ENCODE measurements around the gene FTO. TPM values are rescaled to one million over a fixed set of nuclear protein-coding genes. Genes with fewer than 3 reads are reported as not detected.
A peak's percentile ranks its signal among the peaks of the same experiment; 100 is the strongest.

Gene FTO
- total and polyA plus RNA-seq, 2 of the 13 experiments (the other 11 are each of a cell fraction or from before 2014, with no cell fraction given): 41.6 to 55.8 TPM

GRCh38 chr16:54180421-54181359 is 476.7 kb downstream of the FTO start (continued):
- TF ChIP-seq ZBTB26 (CRISPR knock-in tag; IDR thresholded peaks at IDR 0.05; ENCODE audit: borderline replicate concordance) (no peak), KDM6A (CRISPR knock-in tag; IDR thresholded peaks at IDR 0.05; ENCODE audit: low read depth) (peak; percentile 81; the same call in 1 of the 2 replicates), PAF1 (CRISPR knock-in tag; IDR thresholded peaks at IDR 0.05) (no peak), TEF (CRISPR knock-in tag; IDR thresholded peaks at IDR 0.05) (no peak; the same call in 1 of the 2 replicates), ZNF337 (CRISPR knock-in tag; IDR thresholded peaks at IDR 0.05; ENCODE audit: borderline replicate concordance, low read depth) (0 out of 2 replicates have a peak, but pooled peaks have one; percentile 13), CEBPG (CRISPR knock-in tag; IDR thresholded peaks at IDR 0.05) (peak; percentile 88), NCOA2 (CRISPR knock-in tag; IDR thresholded peaks at IDR 0.05) (peak; percentile 97), ZNF772 (CRISPR knock-in tag; IDR thresholded peaks at IDR 0.05) (no peak), KLF16 (CRISPR knock-in tag; IDR thresholded peaks at IDR 0.05) (peak in 1 of 2 experiments; percentile 27; a peak in 1 of 4 replicates), SIX1 (CRISPR knock-in tag; IDR thresholded peaks at IDR 0.05; ENCODE audit: borderline replicate concordance) (peak; percentile 63; the same call in 1 of the 2 replicates), ZNF629 (CRISPR knock-in tag; conservative IDR thresholded peaks at IDR 0.05) (peak; percentile 86), SSRP1 (CRISPR knock-in tag; IDR thresholded peaks at IDR 0.05) (no peak), TRIM22 (IDR thresholded peaks at IDR 0.05) (no peak), SIN3B (IDR thresholded peaks at IDR 0.05; ENCODE audit: low read length) (no peak), ZNF362 (CRISPR knock-in tag; IDR thresholded peaks at IDR 0.05; ENCODE audit: borderline replicate concordance) (peak; percentile 56; the same call in 1 of the 2 replicates), POLR2G (IDR thresholded peaks at IDR 0.05; ENCODE audit: low read depth, low read length) (no peak), MEF2D (CRISPR knock-in tag; IDR thresholded peaks at IDR 0.05) (peak; percentile 43; the same call in 1 of the 2 replicates), CREM (IDR thresholded peaks at IDR 0.05) (peak; percentile 91), CREM (CRISPR knock-in tag; IDR thresholded peaks at IDR 0.05) (no peak), ZBTB7A (CRISPR knock-in tag; IDR thresholded peaks at IDR 0.05) (no peak), PHF8 (CRISPR knock-in tag; IDR thresholded peaks at IDR 0.05) (no peak; the same call in 1 of the 2 replicates), ZSCAN21 (CRISPR knock-in tag; IDR thresholded peaks at IDR 0.05; ENCODE audit: borderline replicate concordance) (no peak), TEAD3 (CRISPR knock-in tag; optimal IDR thresholded peaks at IDR 0.05; ENCODE audit: borderline replicate concordance) (peak; percentile 97), YY1 (IDR thresholded peaks at IDR 0.05; ENCODE audit: insufficient read depth, insufficient replicate concordance, low read depth, low read length) (no peak), SOX13 (IDR thresholded peaks at IDR 0.05) (peak; percentile 89), SOX13 (CRISPR knock-in tag; conservative IDR thresholded peaks at IDR 0.05 in 1 of 2, IDR thresholded peaks at IDR 0.05 in 1 of 2) (peak in 1 of 2 experiments; percentile 95; a peak in 2 of 4 replicates), ATF7 (IDR thresholded peaks at IDR 0.05) (peak; percentile 85), ATF7 (CRISPR knock-in tag; IDR thresholded peaks at IDR 0.05) (no peak)
